ENCODE measurements around the gene TM2D1. TPM values are rescaled to one million over a fixed set of nuclear protein-coding genes. Genes with fewer than 3 reads are reported as not detected.
"Not testable (repeated sequence)": the region's sequence is repeated elsewhere in the genome, so short reads cannot be mapped to it uniquely, and the experiment has no call there.

The TM2D1 gene
- total and polyA plus RNA-seq, 7 donors, result 15.0 to 88.5 (median 63.7) TPM

DNA sequence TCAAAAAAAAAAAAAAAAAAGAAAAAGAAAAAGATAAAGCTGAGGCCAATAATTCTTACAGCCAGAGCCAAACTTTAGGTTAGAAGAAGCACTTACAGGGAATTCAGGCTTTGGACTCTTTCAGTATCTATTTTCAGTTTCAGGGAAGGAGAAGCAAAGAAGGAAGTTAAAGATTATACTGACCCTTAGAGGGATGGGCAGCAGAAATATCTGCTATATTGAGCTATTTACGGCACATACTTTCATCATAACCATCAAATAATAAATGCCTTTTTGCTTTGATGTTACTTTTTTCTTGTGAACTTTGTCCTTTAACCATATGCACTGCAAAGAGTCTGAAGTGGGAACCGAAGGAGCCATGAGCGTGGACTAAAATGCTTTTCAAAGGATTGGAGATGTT, 42.0 kb downstream of the TM2D1 start:
- no peak for DNase-seq
- no peaks in the 10 kb centered on the region for H3K4me1 ChIP-seq
- TF ChIP-seq, protein P1, sequence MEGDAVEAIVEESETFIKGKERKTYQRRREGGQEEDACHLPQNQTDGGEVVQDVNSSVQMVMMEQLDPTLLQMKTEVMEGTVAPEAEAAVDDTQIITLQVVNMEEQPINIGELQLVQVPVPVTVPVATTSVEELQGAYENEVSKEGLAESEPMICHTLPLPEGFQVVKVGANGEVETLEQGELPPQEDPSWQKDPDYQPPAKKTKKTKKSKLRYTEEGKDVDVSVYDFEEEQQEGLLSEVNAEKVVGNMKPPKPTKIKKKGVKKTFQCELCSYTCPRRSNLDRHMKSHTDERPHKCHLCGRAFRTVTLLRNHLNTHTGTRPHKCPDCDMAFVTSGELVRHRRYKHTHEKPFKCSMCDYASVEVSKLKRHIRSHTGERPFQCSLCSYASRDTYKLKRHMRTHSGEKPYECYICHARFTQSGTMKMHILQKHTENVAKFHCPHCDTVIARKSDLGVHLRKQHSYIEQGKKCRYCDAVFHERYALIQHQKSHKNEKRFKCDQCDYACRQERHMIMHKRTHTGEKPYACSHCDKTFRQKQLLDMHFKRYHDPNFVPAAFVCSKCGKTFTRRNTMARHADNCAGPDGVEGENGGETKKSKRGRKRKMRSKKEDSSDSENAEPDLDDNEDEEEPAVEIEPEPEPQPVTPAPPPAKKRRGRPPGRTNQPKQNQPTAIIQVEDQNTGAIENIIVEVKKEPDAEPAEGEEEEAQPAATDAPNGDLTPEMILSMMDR (IDR thresholded peaks at IDR 0.05), result no peak
- TF ChIP-seq EP300 (IDR thresholded peaks at IDR 0.05), result no peak
- TF ChIP-seq POLR2AphosphoS5 (IDR thresholded peaks at IDR 0.05), result no peak
- TF ChIP-seq POLR2A (IDR thresholded peaks at IDR 0.05), result no peak
- no peaks in the 10 kb centered on the region for H3K9me3 ChIP-seq
- WGBS, 2 donors, result 23 to 78% methylated on average over 3 of the region's 3 CpGs
- no peak overlapping the region for H3K27ac ChIP-seq
- H3K36me3 ChIP-seq, result peaks cover 0 to 62% (median 7%) of the 10 kb centered on the region in 4 donors
- H3K27me3 ChIP-seq, result no peaks in the 10 kb centered on the region
- H3K4me3 ChIP-seq, result no peak overlapping the region
- intact Hi-C loops (cut with DNase I), result no loop called here

DNA sequence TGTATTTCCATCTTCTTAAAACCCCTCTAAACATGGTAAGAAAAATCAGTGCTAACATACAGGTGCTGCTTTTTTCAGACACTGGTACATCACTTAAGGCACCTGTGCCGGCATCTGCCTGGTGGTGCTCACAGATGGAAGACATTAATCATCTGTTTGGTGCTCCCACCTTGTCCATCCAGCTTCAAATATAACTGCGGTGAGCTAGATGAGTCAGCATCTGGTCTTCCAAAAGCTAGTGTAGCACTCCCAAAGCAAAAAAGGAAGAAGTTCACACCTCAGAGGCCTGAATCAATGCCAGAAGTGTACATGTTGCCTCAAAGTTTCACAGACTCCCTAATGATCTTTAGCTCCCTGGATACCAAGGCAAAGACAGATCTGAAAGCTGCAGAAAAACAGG, 44.4 kb downstream of the TM2D1 start:
- Histone ChIP-seq H3K4me3 (no peak overlapping the region), H3K36me3 (peaks cover 0 to 49% (median 4%) of the 10 kb centered on the region in 4 donors), H3K27ac (no peak overlapping the region), H3K27me3 (no peaks in the 10 kb centered on the region), H3K4me1 (no peaks in the 10 kb centered on the region), H3K9me3 (no peaks in the 10 kb centered on the region)
- 85 to 92% methylated on average over 2 of the region's 2 CpGs for WGBS, 2 donors
- no peak for TF ChIP-seq POLR2A (IDR thresholded peaks at IDR 0.05)
- TF ChIP-seq, protein P1 (IDR thresholded peaks at IDR 0.05), result no peak
- TF ChIP-seq POLR2AphosphoS5 (IDR thresholded peaks at IDR 0.05), result no peak
- no peak for TF ChIP-seq EP300 (IDR thresholded peaks at IDR 0.05)
- no peak for DNase-seq
- intact Hi-C loops (cut with DNase I), result no loop called here

DNA sequence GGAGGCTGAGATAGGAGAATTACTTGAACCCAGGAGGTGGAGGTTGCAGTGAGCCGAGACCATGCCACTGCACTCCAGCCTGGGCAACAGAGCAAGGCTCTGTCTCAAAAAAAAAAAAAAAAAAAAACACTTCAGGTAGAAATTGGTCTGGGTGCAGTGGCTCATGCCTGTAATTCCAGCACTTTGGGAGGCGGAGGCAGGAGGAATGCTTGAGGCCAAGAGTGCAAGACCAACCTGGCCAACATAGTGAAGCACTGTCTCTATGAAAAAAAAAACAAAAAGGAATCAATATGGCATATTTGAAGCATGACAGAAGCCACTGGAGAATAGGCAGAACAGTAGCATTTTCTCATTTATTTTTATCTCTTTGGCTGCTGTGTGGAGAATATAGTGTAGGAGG, 48.1 kb downstream of the TM2D1 start:
- DNase-seq; H3K9me3 ChIP-seq; H3K27me3 ChIP-seq; H3K27ac ChIP-seq; intact Hi-C loops (cut with DNase I); H3K4me3 ChIP-seq; H3K4me1 ChIP-seq: not testable (repeated sequence)
- peaks cover 0 to 24% (median 1%) of the 10 kb centered on the region in 4 donors for H3K36me3 ChIP-seq
- 94 to 95% methylated on average over 2 of the region's 2 CpGs for WGBS, 2 donors

DNA sequence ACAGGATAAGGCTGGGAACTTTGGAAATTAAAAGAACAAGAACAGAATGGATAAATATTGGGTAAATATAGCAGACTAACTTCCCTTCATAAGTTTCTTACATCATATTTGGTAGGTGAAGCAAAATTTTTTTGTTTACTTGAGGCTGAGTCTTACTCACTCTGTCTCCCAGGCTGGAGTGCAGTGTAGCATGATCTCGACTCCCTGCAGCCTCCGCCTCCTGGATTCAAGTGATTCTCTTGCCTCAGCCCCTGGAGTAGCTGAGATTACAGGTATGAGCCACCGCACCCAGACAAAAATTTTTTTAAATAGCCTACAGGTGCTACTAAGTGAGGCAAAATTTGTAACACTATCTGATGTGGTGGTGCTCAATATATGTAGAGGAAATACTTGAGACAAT, 50.7 kb downstream of the TM2D1 start:
- WGBS, 2 donors, result 90 to 93% methylated on average over 3 of the region's 3 CpGs
- Histone ChIP-seq H3K36me3 (peaks cover 0 to 4% (median 0%) of the 10 kb centered on the region in 4 donors), H3K4me1 (no peaks in the 10 kb centered on the region), H3K27me3 (no peaks in the 10 kb centered on the region), H3K4me3 (no peak overlapping the region), H3K27ac (no peak overlapping the region), H3K9me3 (no peaks in the 10 kb centered on the region)
- TF ChIP-seq EP300 (IDR thresholded peaks at IDR 0.05), result no peak
- TF ChIP-seq, protein P1 (IDR thresholded peaks at IDR 0.05), result no peak
- no peak for TF ChIP-seq POLR2AphosphoS5 (IDR thresholded peaks at IDR 0.05)
- no peak for TF ChIP-seq POLR2A (IDR thresholded peaks at IDR 0.05)
- intact Hi-C loops (cut with DNase I), result no loop called here
- no peak for DNase-seq

DNA sequence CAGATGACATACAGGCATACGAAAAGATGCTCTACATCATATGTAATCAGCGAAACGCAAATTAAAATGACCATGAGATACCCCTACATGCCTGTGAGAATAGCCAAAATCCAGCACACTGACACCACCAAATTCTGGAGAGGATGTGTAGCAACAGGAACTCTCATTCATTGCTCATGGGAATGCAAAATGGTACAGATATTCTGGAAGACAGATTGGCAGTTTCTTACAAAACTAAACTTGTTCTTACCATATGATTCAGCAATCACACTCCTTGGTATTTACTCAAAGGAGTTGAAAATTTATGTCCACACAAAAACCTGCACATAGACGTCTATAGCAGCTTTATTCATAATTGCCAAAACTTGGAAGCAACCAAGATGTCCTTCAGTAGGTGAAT, 52.6 kb downstream of the TM2D1 start:
- H3K27me3 ChIP-seq, result no peaks in the 10 kb centered on the region
- H3K9me3 ChIP-seq, result no peaks in the 10 kb centered on the region
- TF ChIP-seq POLR2AphosphoS5 (IDR thresholded peaks at IDR 0.05), result no peak
- TF ChIP-seq POLR2A (IDR thresholded peaks at IDR 0.05), result no peak
- no peak for TF ChIP-seq EP300 (IDR thresholded peaks at IDR 0.05)
- TF ChIP-seq, protein P1 (IDR thresholded peaks at IDR 0.05), result no peak
- no peaks in the 10 kb centered on the region for H3K36me3 ChIP-seq
- intact Hi-C loops (cut with DNase I), result no loop called here
- H3K27ac ChIP-seq, result no peak overlapping the region
- H3K4me1 ChIP-seq, result no peaks in the 10 kb centered on the region
- WGBS, 2 donors, result 92 to 93% methylated on average over 4 of the region's 4 CpGs
- no peak for DNase-seq
- H3K4me3 ChIP-seq, result no peak overlapping the region
